Stimulated activated CD8-positive, alpha-beta memory T cell treated with anti-CD3 and anti-CD28 coated beads, Interleukin-4, amount 100 ng/mL, for 4 hours (primary cell): ENCODE results near the gene CPED1.
"Not testable (repeated sequence)": the region's sequence is repeated elsewhere in the genome, so short reads cannot be mapped to it uniquely, and the experiment has no call there.

Source experiments
- DNase-seq, 2 donors: peaks; one replicate each; pipeline ENCODE4 v3.0.0-alpha.2; 2020; ENCODE audit warnings: low read depth in 2 of 2, low spot score in 1 of 2

CPED1 gene

DNA sequence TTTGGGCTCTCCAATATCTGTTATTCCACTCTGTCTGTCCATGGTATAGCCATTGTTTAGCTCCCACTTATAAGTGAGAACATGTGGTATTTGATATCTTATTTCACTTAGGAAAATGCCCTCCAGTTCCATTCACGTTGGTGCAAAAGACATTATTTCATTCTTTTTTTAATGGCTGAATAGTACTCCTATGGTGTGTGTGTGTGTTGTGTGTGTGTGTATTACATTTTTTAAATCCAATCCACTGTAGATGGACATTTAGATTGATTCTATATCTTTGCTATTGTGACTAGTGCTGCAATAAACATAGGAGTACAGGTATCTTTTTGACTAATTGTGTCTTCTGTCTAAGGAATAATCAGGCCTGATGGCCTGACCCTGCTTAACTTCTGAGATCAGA, 7.4 kb upstream of the CPED1 start:
- DNase-seq: no peak

DNA sequence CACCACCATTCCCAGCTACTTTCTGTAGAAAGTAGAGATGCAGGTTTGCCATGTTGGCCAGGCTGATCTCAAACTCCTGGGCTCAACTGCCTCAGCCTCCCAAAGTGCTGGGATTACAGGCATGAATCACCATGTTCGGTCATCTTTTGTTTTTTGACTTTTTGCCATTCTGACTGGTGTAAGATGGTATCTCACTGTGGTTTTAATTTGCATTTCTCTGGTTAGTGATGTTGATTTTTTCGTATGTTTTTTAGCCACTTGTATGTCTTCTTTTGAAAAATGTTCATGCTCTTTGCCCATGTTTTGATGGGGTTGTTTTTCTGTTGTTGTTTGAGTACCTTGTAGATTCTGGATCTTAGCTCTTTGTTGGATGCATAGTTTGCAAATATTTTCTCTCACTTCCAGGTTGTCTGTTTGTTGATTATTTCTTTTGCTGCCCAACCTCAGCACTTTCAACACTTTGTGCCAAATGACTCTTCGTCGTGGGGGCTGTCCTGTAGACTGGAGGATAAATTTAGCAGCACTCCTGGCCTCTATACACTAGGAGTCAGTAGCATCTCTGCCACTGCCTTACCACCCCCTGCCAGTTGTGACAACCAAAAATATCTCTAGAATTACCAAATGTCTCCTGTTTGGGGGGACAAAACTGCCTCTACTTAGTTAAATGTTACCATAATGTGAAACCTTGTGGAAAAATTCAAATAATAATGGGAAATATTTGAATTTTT, 6.5 kb upstream of the CPED1 start:
- no peak for DNase-seq

DNA sequence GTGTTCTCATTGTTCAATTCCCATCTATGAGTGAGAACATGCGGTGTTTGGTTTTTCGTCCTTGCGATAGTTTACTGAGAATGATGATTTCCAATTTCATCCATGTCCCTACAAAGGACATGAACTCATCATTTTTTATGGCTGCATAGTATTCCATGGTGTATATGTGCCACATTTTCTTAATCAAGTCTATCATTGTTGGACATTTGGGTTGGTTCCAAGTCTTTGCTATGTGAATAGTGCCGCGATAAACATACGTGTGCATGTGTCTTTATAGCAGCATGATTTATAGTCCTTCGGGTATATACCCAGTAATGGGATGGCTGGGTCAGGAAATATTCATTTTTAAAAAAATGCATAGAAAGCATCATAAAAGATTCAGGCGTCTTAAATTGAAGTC, 4.9 kb upstream of the CPED1 start:
- not testable (repeated sequence) for DNase-seq

DNA sequence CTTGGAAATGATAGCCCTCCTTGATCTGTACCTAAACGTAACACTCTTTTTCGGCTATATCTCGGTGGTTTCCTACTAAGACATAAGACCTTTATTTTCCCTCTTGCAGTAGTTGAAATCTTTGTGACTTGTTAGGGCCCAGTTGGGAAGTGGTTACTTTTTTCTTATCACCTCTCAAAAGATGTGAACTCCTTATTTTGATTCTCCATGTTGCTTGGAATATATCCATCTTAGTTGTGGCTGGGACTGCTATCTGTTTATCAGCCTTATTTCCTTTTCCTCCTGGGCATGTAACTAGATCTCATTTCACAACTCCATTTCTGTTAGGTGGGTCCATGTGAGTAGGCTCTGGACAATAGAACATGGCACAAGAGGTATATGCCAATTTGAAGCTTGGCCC, 4.1 kb upstream of the CPED1 start:
- no peak for DNase-seq

DNA sequence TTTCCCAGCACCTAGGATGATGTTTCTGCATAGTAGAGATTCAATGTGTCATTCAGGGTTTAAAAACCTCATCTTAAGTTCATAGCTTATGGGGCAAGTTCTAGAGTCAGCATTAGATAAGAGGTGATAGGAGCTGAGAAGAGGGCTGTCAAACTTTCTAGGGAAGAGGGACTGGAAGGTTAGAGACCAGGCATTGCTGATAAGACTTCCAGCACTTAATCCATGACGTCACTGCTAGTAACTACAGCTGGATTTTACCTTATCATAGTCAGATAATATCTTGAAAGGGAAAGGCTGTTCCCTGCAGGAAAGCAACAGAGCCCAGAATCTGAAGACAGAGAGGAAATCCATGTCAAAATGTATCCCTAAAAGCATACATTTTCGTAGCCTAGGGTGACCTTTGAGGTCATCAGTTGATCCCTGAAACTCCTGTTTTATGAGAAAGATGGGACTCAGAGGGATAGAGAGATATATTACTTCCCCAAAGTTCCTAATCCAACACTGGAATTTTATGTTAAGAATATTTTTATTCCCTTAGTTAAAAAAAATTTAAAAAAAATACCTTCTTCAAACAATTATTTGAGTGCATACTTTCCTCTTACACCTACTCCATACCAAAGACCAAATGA, 3.3 kb upstream of the CPED1 start:
- no peak for DNase-seq

DNA sequence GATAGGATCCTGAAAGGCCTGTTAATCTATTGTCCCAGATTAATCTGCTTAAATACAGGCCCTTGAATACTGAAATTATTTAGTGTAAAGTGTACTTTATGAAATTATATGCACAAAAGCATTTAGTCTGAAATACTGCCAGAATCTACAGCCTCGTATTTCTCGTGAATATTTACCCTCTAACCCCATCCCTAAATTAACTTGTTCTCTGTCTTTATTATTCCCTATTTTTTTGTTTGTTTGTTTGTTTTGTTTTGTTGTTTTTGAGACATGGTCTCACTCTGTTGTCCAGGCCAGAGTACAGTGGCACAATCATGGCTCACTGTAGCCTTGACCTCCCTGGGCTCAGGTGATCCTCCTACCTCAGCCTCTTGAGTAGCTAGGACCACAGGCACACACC, 2.7 kb upstream of the CPED1 start:
- DNase-seq: no peak

DNA sequence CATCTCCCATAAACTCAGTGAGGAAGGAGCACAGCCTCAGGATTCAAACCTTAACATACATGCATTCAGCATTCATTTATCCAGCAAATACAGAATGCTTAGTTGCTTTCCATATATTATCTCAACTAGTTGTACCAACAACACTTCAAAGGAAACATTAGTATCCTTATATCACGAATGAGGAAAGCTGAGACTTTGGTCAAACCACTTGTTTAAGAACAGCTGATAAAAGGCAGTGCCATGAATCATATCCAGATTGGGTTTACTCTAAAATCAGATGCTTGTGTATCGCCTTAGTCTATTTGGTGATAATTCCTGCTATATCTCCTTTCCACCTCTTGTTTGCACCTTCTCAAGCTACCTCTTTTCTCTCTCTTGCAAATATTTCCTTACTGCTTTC, 1.9 kb upstream of the CPED1 start:
- no peak for DNase-seq

DNA sequence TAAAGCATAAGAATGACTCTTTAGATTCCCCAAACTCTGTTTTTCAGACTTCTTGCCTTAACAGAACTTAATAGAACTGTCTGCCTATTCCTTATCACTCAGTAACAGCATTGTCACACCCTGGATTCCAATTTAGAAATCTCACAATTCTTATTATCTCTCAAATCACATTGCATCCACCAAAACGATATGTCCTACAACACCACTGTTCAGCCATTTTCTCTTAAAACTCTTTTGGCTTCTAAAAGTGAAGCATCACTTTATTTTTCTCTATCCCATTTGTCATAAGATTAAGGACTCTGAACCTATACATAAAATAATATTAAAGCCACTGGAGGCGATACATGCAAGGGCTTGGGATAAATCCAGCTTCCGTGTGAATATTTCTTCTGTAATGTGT, 1.2 kb upstream of the CPED1 start:
- no peak for DNase-seq

DNA sequence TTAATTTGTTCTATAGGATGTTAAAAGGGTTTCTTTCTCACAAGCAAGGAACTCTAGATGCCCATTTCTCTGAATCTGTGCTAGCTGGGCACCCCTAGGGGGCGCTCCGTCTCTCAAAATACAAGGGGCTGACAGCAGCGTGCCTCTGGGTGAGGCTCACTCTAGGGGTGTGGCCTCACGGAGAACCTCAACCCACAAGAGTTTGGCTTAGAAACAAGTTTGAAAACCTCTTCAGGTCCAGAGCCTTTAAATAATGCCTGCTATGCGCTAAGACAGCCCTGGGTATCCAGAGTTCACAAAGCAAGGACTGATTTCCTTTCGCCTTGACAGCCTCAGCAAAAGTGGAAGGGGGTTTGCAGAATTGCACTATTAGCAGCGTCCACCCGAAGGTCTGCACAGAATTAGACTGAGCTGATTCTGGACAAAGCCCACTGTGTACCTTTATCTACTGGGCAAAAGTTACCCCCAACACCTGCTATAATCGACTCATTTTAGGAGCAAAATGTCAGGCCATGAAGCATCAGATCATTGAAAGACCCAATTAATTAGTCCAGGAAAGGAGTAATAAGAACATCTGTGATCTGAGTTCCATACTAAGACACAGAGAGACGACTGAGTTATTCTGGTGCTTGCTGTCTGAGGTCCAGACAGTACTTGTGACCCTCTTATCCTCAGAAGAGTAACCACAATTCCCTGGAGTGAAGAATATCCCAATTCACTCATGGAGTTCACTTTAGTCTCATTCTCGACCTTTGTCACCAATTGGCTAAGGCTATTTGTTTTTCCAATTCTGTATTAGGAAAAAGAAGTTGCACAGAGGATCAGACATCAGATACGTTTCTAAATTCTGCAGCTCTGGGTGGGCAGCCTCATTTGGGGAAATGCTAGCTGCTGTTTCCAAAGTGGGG, 574 bp upstream of the CPED1 start:
- DNase-seq: peak; percentile 57 to 66

DNA sequence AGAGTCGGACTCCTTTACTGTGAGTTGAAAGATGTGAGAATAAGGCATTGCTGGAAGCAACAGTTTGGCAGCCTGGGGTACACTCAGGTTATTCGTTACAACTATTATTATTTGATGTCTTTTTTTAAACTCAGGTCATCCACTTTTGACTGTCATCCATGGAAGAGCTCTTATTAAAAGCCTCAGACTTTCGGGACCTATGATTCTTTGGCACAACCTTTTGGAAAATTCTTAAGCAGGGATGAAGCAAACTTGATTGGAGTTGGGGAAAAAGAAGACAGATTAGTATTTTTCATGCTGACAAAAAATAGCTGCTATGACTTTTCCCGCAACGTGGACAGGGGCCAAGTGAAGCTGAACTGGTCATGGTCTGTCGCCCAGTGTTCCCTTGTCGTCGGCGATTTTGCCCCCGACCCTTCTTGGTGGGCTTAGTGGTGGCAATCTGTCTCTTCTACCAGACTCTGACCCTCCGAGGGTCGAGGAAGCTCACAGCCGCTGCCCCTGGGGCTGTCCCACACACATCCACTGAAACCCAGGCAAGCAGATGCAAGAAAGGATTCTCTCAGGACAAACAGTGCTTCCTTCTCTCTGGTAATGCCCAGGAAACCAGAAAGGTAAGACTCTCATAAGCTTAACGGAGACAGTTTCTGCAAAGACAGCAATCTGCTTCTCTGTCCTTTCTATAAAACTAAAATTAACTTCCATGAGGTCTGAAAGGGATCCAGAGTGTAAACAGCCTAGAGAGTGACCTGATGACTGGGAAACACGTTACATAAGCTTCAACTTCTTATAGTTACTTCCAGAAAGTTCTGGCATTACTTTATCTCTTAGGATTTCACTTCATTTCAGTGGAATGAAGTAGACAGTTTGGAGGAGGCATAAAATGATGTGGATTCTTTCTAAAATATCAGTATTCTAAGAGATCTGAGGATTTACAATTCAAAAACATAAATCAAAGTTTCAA, 1.0 kb downstream of the CPED1 start:
- DNase-seq: no peak

DNA sequence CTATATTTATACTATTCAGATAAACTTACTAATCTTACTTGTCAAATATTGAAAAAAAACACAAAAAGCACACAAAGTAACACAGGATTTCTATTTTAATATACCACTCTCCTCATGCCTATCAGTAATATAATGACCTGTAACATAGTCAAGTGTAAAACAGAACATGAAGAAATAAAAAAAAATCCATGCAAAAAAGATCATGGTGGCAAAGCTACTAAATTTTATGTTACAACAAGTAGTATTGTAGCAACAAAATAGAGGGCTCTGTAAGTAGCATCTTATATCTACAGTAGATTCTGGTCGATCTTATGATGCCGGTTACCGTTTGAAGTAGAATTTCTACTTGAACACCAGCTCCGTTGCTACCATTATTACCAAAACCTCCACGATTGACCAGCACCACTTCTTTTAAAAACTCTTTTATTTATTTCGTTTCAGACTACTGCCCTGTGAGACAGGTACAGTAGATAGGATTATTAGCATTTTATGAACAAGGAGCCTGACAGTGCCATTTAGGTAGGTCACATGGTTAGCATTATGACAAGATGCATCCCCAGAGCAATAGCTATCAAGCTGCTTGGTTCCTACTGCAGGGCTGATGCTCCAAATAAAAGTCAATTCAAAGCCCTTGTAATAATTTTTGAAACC, 2.1 kb downstream of the CPED1 start:
- no peak for DNase-seq

DNA sequence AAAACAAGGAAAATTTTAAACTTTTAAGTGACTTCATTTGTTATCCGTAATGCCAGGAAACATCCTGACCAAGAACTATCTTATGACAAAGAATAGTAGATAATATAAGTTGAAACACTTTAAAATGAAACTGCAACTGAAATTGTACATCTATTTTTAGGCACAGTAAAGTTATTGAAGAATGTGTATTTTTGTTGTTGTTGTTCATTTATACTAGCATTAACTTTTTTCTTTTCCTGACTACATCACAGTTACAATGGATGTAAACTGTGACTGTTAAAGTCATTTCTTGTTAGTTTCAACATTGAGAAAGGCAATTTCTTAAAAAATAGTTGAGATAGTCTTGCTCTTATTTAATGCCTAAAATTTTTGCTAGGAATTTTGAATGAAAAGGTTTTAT, 2.6 kb downstream of the CPED1 start:
- no peak for DNase-seq

DNA sequence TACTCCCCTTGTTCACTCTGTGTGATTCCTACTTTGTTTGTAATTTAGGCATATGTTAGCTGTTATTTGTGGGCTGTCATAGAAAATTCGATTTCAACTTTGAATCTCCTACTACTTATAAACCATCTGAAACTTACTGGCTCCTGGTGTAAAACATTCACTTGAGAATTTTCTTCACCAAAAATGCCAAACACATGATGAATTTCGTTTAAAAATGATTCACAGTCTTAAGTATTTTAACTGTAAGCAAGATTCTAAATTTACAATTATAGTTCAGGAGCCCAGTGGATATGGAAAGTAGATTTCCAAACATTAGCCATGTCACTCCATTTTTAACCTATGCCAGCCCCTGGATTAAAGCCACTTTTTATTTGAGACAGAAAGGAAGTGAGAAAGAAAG, 3.1 kb downstream of the CPED1 start:
- DNase-seq: no peak

DNA sequence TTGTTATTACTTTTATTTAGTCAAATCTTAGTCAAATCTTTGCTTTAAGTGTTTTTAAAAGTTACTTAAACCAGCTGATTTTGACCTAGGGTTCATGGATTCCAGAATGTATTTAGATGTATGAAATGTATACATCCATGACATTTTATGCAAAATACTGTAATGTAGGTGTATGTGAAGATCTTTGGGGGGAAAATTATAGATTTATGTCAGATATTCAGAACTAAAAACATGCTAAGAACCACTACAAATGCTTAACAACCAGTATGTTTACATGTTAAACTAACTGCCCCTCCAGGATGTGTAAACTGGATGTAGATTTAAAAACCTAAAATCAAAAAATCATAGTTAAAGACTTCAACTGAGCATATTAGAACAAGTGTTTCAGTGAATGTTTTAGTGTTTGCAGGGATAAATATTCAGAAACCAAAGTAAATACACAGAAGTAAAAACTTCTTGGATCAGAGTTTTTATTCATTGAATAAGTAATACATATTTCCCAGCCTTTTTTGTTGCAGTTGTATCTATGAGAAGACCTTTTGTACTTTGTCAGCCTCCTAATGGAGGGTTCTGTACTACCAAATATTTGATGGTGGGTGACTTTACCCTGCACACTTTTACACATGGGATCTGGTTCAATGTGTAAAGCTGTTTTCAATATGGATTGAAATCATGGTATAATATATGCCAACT, 3.9 kb downstream of the CPED1 start:
- DNase-seq: no peak

DNA sequence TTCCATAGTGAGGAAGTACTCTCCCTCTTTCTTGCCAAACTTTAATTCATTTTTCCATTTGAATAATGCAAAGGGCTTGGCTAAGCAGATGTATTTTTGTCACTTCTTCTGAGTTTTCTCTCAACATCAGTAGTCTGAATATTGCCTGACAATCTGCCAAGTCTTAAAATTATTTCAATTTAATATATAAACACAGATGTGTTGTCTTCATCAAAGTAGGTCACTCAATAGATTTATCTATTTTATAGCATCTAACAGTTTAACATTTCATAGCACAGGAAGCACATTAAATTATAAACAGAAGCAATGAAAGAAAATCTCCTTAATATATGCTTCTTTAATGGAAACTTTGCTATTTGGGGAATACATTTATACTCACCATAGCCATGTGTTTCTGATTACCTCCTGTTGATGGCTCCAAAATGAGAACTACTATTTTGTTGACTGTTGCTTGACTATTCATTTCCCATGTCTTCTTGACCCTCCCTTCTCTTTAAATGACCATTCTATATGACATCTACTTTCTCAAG, 4.5 kb downstream of the CPED1 start:
- DNase-seq: no peak

DNA sequence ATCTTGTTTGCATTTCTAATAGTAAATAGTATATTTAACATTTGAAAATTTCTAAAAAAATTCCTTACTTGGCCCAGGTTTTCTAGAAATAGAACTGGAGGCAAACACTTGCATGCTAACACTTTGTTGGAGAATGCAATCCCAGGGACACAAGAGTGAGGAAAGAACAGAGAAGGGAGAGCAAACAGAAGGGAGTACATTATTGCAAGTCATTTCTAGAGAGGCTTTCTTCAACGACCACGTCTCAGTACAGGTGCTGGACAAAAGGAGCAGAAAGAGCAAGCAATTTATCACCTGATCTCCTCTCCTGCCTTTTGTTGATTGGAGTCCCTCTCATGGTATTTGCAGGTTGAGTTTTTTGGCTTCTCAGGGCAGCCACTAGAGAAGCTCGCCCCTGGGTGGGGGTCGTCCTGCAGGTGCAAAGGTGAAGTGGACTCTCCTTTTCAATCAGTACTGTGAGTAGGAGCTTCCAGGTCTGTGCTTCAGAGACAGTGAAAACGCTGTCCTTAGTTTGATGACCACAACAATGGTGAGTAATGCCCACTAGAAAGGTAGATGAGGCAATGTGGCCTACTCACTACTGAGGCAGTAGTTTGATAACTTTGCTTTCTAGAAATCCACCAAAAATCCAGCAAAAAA, 5.2 kb downstream of the CPED1 start:
- no peak for DNase-seq

DNA sequence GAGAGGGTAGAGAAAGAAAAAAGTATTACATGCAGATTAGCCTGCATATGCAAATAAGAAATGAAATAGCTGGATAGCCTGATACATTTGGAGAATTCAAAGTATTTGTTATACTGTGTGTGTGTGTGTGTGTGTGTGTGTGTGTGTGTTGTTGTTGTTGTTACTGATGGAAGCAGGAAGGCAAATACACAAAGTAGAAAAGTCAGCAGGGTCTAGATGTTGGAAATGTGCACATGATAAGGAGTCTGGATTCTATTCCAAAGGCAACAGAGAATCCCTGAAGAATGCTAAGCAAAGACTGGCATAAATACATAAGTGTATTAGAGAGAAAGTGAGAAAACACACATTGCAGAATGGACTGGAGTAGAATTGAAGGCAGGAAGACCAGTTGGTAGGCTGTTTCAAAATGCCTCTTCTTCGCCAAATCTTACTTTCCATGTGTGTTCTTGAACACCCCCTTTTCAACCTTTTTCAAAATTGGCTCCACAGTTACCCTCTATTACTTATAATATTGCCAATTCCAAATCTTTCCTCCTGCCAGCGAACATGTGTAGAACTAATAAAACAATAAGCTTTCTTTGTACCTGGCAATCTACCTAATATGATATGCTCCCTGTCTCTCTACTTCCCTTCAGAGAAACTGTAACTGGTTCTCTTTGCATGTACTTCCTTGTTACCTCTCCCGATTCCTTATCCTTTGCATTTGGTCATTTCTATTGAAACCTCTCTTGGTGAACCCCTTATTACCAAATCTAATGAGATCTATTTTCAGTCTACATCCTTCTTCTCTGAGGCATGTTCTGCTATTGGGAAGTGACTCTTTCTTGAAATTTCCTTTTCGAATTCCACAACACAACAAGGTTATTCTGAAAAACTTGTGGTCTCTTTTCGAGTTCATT, 6.2 kb downstream of the CPED1 start:
- no peak for DNase-seq

DNA sequence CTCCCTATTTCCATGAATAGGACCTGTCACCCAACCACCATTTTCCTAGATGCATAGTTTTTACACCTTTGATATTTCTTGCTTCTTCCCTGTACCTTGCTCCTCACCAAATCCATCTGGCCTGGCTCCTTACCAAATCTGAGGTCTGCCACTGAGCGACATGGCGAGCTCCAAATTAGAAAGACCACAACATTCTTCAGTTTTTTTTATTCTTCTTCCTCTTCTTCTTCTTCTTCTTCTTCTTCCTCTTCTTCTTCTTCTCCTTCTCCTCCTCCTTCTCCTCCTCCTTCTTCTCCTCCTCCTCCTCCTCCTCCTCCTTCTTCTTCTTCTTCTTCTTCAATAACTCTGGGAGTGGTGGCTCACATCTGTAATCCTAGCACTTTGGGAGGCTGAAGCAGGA, 7.1 kb downstream of the CPED1 start:
- DNase-seq: no peak
